ENCODE data around the gene SLC30A10. TPM values are rescaled to one million over a fixed set of nuclear protein-coding genes. Genes with fewer than 3 reads are reported as not detected.

The SLC30A10 gene
- total and polyA plus RNA-seq, 2 of the 13 experiments (the other 11 are each of a cell fraction or from before 2014, with no cell fraction given): 20.9 to 30.2 TPM

DNA sequence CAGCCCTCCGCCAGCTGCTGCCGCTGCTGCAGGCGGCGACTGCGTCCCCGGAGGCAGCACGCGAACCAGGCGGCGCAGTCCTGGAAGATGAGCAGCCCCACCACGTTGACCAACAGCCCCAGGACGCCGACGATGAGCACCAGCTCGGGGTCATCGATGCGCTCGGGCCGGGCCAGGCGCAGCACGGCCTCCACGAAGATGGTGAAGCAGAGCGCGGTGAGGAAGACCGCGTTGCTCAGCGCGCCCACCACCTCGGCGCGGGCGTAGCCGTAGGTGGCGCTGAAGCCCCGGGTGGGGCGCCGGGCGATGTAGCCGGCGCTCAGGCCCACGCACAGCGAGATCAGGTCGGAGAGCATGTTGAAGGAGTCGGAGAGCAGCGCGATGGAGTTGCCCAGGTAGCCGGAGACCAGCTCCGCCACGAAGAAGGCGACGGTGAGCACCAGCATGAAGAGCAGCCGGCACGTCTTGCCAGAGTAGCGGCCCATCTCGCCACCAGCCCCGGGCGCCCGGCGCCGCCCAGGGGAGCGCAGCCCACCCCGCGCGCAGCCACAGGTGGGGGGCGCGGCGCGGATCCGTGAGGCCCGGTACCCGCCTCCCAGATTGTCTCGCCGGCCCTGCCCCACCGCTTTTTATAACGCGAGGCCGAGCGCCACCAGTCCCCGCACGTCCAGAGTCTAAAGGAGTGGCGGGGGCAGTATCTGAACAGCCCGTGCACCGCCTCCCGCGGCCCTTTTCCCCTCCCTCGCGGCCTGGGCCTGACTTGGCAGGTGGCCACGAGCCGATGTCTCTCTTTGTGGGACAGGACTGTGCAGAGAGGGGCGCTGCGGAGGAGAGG is at the start of gene SLC30A10 (continued):
- TF ChIP-seq, protein P1, sequence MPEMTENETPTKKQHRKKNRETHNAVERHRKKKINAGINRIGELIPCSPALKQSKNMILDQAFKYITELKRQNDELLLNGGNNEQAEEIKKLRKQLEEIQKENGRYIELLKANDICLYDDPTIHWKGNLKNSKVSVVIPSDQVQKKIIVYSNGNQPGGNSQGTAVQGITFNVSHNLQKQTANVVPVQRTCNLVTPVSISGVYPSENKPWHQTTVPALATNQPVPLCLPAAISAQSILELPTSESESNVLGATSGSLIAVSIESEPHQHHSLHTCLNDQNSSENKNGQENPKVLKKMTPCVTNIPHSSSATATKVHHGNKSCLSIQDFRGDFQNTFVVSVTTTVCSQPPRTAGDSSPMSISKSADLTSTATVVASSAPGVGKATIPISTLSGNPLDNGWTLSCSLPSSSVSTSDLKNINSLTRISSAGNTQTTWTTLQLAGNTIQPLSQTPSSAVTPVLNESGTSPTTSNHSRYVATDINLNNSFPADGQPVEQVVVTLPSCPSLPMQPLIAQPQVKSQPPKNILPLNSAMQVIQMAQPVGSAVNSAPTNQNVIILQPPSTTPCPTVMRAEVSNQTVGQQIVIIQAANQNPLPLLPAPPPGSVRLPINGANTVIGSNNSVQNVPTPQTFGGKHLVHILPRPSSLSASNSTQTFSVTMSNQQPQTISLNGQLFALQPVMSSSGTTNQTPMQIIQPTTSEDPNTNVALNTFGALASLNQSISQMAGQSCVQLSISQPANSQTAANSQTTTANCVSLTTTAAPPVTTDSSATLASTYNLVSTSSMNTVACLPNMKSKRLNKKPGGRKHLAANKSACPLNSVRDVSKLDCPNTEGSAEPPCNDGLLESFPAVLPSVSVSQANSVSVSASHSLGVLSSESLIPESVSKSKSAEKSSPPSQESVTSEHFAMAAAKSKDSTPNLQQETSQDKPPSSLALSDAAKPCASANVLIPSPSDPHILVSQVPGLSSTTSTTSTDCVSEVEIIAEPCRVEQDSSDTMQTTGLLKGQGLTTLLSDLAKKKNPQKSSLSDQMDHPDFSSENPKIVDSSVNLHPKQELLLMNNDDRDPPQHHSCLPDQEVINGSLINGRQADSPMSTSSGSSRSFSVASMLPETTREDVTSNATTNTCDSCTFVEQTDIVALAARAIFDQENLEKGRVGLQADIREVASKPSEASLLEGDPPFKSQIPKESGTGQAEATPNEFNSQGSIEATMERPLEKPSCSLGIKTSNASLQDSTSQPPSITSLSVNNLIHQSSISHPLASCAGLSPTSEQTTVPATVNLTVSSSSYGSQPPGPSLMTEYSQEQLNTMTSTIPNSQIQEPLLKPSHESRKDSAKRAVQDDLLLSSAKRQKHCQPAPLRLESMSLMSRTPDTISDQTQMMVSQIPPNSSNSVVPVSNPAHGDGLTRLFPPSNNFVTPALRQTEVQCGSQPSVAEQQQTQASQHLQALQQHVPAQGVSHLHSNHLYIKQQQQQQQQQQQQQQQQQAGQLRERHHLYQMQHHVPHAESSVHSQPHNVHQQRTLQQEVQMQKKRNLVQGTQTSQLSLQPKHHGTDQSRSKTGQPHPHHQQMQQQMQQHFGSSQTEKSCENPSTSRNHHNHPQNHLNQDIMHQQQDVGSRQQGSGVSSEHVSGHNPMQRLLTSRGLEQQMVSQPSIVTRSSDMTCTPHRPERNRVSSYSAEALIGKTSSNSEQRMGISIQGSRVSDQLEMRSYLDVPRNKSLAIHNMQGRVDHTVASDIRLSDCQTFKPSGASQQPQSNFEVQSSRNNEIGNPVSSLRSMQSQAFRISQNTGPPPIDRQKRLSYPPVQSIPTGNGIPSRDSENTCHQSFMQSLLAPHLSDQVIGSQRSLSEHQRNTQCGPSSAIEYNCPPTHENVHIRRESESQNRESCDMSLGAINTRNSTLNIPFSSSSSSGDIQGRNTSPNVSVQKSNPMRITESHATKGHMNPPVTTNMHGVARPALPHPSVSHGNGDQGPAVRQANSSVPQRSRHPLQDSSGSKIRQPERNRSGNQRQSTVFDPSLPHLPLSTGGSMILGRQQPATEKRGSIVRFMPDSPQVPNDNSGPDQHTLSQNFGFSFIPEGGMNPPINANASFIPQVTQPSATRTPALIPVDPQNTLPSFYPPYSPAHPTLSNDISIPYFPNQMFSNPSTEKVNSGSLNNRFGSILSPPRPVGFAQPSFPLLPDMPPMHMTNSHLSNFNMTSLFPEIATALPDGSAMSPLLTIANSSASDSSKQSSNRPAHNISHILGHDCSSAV (CRISPR knock-in tag; IDR thresholded peaks at IDR 0.05; ENCODE audit: borderline replicate concordance): no peak
- TF ChIP-seq ZFP41 (CRISPR knock-in tag; IDR thresholded peaks at IDR 0.05; ENCODE audit: borderline replicate concordance) (no peak), TARDBP (CRISPR knock-in tag; IDR thresholded peaks at IDR 0.05) (peak; percentile 78), KDM3A (CRISPR knock-in tag; IDR thresholded peaks at IDR 0.05; ENCODE audit: low read depth) (no peak), KLF11 (CRISPR knock-in tag; IDR thresholded peaks at IDR 0.05) (no peak), ZNF703 (CRISPR knock-in tag; IDR thresholded peaks at IDR 0.05; ENCODE audit: borderline replicate concordance) (no peak), MXI1 (IDR thresholded peaks at IDR 0.05; ENCODE audit: borderline replicate concordance, low read depth, low read length) (peak; percentile 23; the same call in 1 of the 3 replicates), ATM (IDR thresholded peaks at IDR 0.05; ENCODE audit: borderline replicate concordance) (no peak), POLR2A (IDR thresholded peaks at IDR 0.05; ENCODE audit: insufficient read depth in 1 of 2, low read depth in 2 of 2, low read length in 2 of 2) (peak; percentile 13 to 59; a peak in 2 of 4 replicates), FOXK2 (IDR thresholded peaks at IDR 0.05) (no peak), CENPT (CRISPR knock-in tag; IDR thresholded peaks at IDR 0.05; ENCODE audit: low read depth) (0 out of 2 replicates have a peak, but pooled peaks have one; percentile 46), SETDB1 (CRISPR knock-in tag; IDR thresholded peaks at IDR 0.05; ENCODE audit: borderline replicate concordance) (no peak), ZFP36L2 (CRISPR knock-in tag; IDR thresholded peaks at IDR 0.05) (no peak), MED8 (CRISPR knock-in tag; IDR thresholded peaks at IDR 0.05; ENCODE audit: insufficient replicate concordance) (no peak)
- TF ChIP-seq, protein P2, sequence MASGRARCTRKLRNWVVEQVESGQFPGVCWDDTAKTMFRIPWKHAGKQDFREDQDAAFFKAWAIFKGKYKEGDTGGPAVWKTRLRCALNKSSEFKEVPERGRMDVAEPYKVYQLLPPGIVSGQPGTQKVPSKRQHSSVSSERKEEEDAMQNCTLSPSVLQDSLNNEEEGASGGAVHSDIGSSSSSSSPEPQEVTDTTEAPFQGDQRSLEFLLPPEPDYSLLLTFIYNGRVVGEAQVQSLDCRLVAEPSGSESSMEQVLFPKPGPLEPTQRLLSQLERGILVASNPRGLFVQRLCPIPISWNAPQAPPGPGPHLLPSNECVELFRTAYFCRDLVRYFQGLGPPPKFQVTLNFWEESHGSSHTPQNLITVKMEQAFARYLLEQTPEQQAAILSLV (CRISPR knock-in tag; IDR thresholded peaks at IDR 0.05; ENCODE audit: borderline replicate concordance): 0 out of 2 replicates have a peak, but pooled peaks have one; percentile 76
- TF ChIP-seq, protein P3, sequence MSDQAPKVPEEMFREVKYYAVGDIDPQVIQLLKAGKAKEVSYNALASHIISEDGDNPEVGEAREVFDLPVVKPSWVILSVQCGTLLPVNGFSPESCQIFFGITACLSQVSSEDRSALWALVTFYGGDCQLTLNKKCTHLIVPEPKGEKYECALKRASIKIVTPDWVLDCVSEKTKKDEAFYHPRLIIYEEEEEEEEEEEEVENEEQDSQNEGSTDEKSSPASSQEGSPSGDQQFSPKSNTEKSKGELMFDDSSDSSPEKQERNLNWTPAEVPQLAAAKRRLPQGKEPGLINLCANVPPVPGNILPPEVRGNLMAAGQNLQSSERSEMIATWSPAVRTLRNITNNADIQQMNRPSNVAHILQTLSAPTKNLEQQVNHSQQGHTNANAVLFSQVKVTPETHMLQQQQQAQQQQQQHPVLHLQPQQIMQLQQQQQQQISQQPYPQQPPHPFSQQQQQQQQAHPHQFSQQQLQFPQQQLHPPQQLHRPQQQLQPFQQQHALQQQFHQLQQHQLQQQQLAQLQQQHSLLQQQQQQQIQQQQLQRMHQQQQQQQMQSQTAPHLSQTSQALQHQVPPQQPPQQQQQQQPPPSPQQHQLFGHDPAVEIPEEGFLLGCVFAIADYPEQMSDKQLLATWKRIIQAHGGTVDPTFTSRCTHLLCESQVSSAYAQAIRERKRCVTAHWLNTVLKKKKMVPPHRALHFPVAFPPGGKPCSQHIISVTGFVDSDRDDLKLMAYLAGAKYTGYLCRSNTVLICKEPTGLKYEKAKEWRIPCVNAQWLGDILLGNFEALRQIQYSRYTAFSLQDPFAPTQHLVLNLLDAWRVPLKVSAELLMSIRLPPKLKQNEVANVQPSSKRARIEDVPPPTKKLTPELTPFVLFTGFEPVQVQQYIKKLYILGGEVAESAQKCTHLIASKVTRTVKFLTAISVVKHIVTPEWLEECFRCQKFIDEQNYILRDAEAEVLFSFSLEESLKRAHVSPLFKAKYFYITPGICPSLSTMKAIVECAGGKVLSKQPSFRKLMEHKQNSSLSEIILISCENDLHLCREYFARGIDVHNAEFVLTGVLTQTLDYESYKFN (CRISPR knock-in tag; conservative IDR thresholded peaks at IDR 0.05): peak; percentile 78
